HG02610 (cell line): ENCODE data around the gene KIF2C.

Experiments used
- ATAC-seq: cut with Tn5 transposase; IDR thresholded peaks from one replicate; pipeline ENCODE4 v1.9.1; 2021; ENCODE audit warnings: mild to moderate bottlenecking, moderate library complexity; ENCODE audit not compliant: unreplicated experiment

Gene KIF2C

GRCh38 chr1:44775078-44775929 lies 35.7 kb downstream of the KIF2C start, which contains the start of gene RPS8:
Gene RPS8, plus strand, starts transcription at chr1:44775540. Its CDS starts 57 bp downstream, at chr1:44775597.
- peak; percentile 78 for ATAC-seq

- ATAC-seq = peak; percentile 9
Observed at GRCh38 chr1:44775930-44776729, 36.5 kb downstream of the KIF2C start.

DNA sequence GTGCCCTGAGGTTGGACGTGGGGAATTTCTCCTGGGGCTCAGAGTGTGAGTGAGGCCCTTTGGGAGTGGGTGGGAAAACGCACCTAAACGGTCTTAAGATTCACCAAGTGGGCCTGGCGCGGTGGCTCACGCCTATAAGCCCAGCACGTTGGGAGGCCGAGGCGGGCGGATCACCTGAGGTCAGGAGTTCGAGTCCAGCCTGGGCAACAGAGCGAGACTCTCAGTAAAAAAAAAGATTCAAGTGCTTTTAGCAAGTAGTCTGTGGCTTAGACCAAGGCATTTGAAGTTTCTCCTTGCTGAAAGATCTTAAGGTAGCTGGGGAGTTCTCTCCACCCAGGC lies 37.1 kb downstream of the KIF2C start:
- no peak for ATAC-seq

- no peak for ATAC-seq
Observed at GRCh38 chr1:44777547-44777946, 37.9 kb downstream of the KIF2C start.

- ATAC-seq = no peak
Observed at GRCh38 chr1:44777969-44778635, 38.5 kb downstream of the KIF2C start.

DNA sequence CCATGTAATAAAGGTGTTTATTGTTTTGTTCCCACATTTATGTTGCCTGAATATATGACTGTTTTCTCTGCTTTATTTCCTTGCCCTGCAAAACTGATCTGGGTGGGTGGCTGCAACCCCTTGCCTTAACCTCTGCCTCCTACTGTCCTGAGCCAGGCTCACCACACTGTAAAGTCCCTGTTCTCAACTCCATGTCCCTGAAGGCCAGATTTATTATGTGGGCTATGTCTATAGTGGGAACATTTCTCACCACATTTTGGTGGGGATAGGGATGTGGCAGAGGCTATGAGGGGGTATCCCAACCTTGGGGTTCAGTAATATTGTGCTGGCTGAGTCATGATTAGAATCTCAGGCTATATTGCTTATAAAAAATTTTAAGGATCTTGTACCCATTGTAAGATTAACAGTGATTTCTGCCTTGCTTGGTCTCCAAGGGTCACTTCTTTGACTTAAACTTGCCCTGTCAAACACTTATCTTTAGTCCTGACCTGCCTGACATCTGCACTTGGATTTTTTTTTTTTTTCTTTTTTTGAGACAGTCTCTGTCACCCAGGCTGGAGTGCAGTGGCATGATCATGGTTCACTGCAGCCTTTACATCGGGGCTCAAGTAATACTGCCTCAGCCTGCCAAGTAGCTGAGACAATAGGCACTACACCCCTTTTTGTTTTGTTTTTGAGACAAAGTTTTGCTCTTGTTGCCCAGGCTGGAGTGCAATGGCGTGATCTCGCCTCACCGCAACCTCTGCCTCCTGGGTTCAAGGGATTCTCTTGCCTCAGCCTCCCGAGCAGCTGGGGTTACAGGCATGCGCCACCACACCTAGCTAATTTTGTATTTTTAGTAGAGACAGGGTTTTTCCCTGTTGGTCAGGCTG lies 39.3 kb downstream of the KIF2C start:
- no peak for ATAC-seq

DNA sequence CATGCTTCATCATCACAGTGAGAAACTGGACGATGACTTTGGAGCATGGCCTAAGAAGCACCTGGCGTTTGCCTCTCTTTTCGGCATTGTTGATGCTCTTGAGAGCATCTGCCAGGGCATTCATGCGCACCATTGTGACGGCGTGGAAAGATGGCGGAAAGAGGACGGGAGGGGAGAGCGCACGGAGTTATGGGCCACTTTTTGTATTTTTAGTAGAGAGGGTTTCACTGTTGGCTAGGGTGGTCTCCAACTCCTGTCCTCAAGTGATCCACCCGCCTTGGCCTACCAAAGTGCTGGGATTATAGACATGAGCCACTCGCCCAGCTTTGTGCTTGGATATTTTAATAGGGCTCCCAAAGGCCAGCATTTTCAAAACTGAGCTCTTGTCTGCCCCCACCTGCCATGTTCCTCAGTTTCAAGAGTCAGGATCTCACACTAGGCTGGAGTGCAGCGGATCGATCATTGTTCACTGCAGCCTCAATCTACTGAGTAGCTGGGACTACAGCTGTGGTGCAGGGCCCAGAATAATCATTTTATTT lies 41.0 kb downstream of the KIF2C start:
- ATAC-seq = no peak

- ATAC-seq = no peak
Observed at GRCh38 chr1:44783697-44784093, 44.1 kb downstream of the KIF2C start.

DNA sequence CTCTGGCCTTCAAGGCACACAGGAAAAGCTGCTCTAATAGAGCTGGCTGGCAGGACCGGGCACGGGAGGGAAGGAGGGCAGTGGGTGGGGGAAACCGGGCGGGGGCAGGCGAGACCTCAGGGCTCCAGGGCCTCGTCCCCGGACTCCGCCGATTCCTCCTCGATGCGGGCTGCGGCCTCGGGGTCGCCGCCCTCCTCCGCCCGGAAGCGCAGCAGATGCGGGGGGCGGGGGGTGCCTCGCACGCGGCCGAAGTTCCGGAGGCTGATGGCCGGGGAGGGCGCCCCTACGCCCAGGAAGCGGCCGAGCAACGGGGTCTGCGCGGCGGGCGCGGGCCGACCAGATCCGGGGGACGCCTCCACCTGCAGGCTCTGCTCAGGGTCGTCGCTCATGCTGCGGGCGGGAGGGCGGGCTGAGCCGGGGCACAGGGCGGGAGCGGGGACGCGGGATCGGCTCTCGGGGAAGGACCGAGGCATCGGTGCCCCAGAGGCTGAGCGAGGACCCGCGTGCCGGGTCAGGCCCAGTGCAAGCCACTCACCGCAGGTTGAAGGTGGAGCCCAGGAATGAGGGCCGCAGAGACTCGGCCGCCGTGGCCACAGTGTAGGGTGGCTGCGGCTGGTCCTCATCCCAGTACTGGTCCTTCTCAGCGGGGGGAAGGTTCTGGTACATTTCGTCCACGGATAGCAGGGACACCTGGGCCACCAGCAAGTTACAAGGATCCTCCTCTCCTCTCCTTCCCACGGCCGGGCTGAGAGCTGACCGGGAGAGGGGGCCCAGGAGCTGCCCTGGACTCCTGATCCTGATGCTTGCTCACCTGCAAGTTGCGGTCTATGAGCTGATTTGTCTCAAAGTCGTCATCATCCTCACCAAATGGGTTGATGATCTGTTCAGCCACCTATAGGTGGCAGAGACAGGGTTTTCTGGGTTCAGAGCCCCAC lies 44.7 kb downstream of the KIF2C start:
- no peak for ATAC-seq

DNA sequence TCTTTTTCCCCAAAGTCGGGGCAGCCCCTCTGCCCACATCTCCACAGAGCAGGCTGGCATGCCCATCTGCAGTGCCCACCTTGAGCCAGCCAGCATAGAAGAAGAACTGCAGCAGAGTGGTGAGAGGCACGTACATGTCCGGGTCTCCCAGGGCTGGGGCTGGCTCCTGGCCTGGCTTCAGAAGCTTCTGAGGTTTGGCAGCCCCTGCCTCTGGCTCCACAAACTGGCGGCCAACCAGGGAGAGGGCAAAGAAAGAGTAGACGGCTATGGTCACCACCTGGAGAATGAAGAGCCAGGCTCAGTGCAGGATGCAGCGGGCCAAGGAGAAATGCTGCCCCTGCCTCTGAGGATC lies 45.4 kb downstream of the KIF2C start:
- ATAC-seq = no peak

DNA sequence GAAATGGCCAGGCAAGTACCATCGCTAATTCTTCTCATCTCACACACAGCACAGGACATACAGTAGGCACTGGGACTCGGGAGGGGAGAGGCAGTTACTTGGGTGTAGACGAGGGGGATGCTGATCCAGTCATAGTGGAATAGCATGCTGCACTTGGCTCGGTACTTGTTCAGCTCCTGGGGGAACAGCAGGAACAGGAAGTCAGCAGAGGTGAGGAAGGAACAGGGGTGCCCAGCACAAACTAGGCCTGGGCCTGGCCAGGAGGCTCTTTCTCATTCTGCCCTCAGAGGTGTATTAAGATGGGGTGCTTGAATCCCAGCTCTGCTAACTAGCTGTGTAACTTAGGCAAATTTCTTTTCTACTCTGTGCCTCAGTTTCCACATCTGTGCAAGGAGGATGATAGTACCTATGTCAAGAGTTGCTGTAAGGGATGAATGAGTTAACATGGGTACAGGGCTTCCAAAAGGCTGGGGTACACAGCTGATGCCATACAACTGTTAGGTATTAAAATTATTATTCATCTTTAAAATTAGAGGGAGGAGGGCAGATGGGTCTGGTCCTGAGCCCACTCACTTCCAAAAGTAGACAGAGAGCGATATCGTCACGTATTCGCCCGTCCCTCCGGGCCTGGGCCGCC lies 46.0 kb downstream of the KIF2C start:
- ATAC-seq = no peak

GRCh38 chr1:44786138-44786840 lies 46.7 kb downstream of the KIF2C start:
- ATAC-seq = no peak

GRCh38 chr1:44786841-44787426 lies 47.3 kb downstream of the KIF2C start:
- ATAC-seq = no peak

DNA sequence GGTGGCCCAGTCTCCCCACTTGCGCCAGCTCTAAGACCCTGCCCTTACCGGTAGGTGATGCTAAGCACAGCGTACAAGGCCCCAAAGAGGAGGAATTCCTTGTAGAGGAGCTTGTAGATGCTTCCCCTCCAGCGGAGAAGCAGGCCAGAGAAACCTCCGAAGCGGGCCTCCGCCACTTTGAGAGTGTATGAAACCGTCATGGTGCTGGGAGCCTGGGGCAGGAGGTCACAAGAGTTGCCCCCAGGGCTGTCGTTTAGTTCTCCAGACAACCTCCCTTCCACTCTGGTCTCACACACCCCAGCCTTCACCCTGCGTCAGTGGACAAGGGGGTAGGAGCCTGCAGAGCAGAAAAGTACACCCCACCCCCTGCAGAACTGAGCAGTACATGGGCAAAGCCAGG lies 47.9 kb downstream of the KIF2C start:
- ATAC-seq = no peak

GRCh38 chr1:44788120-44788860 lies 48.7 kb downstream of the KIF2C start, which contains the start of gene BEST4:
Gene BEST4, minus strand, starts transcription at chr1:44788170. Its CDS starts 465 bp downstream, at chr1:44787705.
- ATAC-seq = no peak

- ATAC-seq = no peak
Observed at GRCh38 chr1:44790968-44791801, 51.5 kb downstream of the KIF2C start.
